ENCODE data around the gene KLRC4. TPM values are rescaled to one million over a fixed set of nuclear protein-coding genes. Genes with fewer than 3 reads are reported as not detected.
A peak's percentile ranks its signal among the peaks of the same experiment; 100 is the strongest.

KLRC4 gene
- polyA plus RNA-seq, 3 donors from 2014 or later = 14.3 to 28.5 (median 15.0) TPM

DNA sequence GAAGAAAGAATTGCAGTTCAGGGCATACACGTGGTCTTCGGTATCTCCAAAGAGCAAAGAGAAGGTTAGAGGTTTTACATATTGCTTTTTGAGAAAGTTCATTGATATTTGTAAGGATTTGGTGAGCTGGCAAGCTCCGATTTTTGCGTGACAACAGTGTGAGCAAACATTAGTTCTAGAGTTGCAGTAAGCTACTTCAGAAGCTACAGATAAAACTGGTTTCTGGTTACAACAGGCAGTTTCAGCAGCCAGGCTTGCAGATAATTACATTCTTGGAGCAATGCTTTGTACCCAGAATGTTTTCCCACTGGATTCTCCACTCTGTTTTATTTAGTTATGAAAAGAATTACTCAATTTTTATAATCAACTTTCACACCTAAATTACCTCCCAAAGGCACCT lies 47.9 kb downstream of the KLRC4 start:
- H3K27me3 Mint-ChIP-seq (ENCODE audit: low read depth in 3 of 3) = peaks cover 0 to 6% (median 2%) of the 10 kb centered on the region in 3 donors
- H3K27ac Mint-ChIP-seq = peak overlapping the region in 5 of 6 donors; percentile 25 to 84 (median 55)
- peaks cover 0 to 17% (median 12%) of the 10 kb centered on the region in 3 donors for H3K36me3 Mint-ChIP-seq
- peak overlapping the region in 1 of 5 donors; percentile 34 for H3K4me3 Mint-ChIP-seq
- peaks cover 0 to 45% of the 10 kb centered on the region in 2 donors for H3K4me1 Mint-ChIP-seq
- DNase-seq = no peak
- no peaks in the 10 kb centered on the region for H3K9me3 Mint-ChIP-seq

GRCh38 chr12:10361084-10361483 lies 48.5 kb downstream of the KLRC4 start:
- H3K36me3 Mint-ChIP-seq = peaks cover 2 to 21% (median 10%) of the 10 kb centered on the region in 3 donors
- DNase-seq = no peak
- peaks cover 0 to 6% (median 2%) of the 10 kb centered on the region in 3 donors for H3K27me3 Mint-ChIP-seq (ENCODE audit: low read depth in 3 of 3)
- H3K4me1 Mint-ChIP-seq = peaks cover 0 to 46% of the 10 kb centered on the region in 2 donors
- H3K4me3 Mint-ChIP-seq = no peak overlapping the region
- H3K9me3 Mint-ChIP-seq = no peaks in the 10 kb centered on the region
- peak overlapping the region in 5 of 6 donors; percentile 49 to 84 (median 60) for H3K27ac Mint-ChIP-seq

DNA sequence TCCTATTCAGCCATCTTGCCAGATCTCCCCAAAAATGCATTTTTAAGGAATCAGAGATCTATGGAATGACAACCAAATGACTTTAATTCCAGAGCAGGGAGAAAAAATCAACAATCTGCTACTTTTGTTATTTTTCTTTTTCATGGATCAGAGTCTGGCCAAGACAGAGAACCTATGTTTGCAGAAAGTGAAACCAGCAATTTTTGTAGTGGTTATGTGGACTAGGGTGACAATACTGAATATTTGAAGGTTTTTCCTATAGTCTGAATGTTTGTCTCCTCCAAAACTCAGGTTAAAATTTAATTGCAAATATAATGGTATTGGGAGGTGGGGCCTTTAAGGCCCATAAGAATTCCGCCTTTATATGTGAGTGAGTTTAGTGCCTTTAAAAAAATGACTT lies 50.6 kb downstream of the KLRC4 start:
- Mint-ChIP-seq H3K27ac (peak overlapping the region; percentile 75 to 92 (median 86)), H3K4me3 (peak overlapping the region; percentile 55 to 80 (median 68))

DNA sequence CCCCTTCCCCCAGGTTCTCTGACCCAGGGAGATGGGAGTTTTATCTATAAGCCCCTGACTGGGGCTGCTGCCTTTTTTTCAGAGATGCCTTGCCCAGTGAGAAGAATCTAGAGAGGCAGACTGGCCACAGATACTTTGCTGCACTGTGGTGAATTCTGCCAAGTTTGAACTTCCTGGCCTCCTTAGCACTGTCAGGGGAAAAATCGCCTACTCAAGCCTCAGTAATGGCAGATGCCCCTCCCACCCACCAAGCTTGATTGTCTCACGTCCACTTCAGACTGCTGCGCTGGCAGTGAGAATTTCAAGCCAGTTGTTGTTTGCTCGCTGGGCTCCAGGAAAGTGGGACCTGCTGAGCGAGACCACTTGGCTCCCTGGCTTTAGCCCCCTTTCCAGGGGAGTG lies 51.4 kb downstream of the KLRC4 start:
- peaks cover 3 to 24% (median 12%) of the 10 kb centered on the region in 3 donors for H3K36me3 Mint-ChIP-seq
- peaks cover 14 to 54% of the 10 kb centered on the region in 2 donors for H3K4me1 Mint-ChIP-seq
- H3K4me3 Mint-ChIP-seq = peak overlapping the region; percentile 55 to 80 (median 68)
- H3K9me3 Mint-ChIP-seq = peaks cover 0 to 2% (median under 1%) of the 10 kb centered on the region in 6 donors
- H3K27ac Mint-ChIP-seq = peak overlapping the region; percentile 75 to 92 (median 86)
- no peak for DNase-seq
- H3K27me3 Mint-ChIP-seq (ENCODE audit: low read depth in 3 of 3) = peaks cover 0 to 8% (median 3%) of the 10 kb centered on the region in 3 donors

More for the DNA sequence above, 50.6 kb downstream of the KLRC4 start:
- Mint-ChIP-seq H3K4me1 (peaks cover 5 to 50% of the 10 kb centered on the region in 2 donors), H3K36me3 (peaks cover 3 to 23% (median 12%) of the 10 kb centered on the region in 3 donors), H3K27me3 (ENCODE audit: low read depth in 3 of 3) (peaks cover 0 to 8% (median 3%) of the 10 kb centered on the region in 3 donors), H3K9me3 (no peaks in the 10 kb centered on the region)
- DNase-seq = no peak

Other genes starting within 250 kb of the KLRC4 start
- not detected for gene OLR1, start 237.6 kb downstream of the KLRC4 start, polyA plus RNA-seq
- gene TMEM52B, start 230.7 kb downstream of the KLRC4 start, polyA plus RNA-seq = not detected
- 10 to 100 TPM; 50.8 to 69.3 (median 53.9) TPM for gene GABARAPL1, start 196.9 kb downstream of the KLRC4 start, polyA plus RNA-seq
- 1,000 to 10,000 TPM; 1,034 to 1,330 (median 1,098) TPM for gene KLRD1, start 101.9 kb downstream of the KLRC4 start, polyA plus RNA-seq
- gene KLRK1, start 19.7 kb downstream of the KLRC4 start, polyA plus RNA-seq = 100 to 1,000 TPM; 623 to 949 (median 731) TPM
- 10 to 100 TPM; 27.6 to 59.0 (median 28.4) TPM for gene KLRC3, start 10.8 kb upstream of the KLRC4 start, polyA plus RNA-seq
- gene KLRC2, start 26.3 kb upstream of the KLRC4 start, polyA plus RNA-seq = 100 to 1,000 TPM in 1 of 3 donors, 10 to 100 TPM in 2; 34.5 to 112 (median 38.2) TPM
- 100 to 1,000 TPM; 200 to 440 (median 285) TPM for gene KLRC1, start 43.6 kb upstream of the KLRC4 start, polyA plus RNA-seq
- gene EIF2S3B, start 96.1 kb upstream of the KLRC4 start, polyA plus RNA-seq = under 1 TPM; 0.24 to 0.30 (median 0.29) TPM
- gene MAGOHB, start 203.9 kb upstream of the KLRC4 start, polyA plus RNA-seq = 10 to 100 TPM; 54.7 to 72.5 (median 58.7) TPM

Data from immature natural killer cell (primary cell).